ENCODE data around the gene POU6F2. TPM values are rescaled to one million over a fixed set of nuclear protein-coding genes. Genes with fewer than 3 reads are reported as not detected.

Gene POU6F2
- total RNA-seq, 1 donor from 2014 or later: 0.40 TPM

DNA sequence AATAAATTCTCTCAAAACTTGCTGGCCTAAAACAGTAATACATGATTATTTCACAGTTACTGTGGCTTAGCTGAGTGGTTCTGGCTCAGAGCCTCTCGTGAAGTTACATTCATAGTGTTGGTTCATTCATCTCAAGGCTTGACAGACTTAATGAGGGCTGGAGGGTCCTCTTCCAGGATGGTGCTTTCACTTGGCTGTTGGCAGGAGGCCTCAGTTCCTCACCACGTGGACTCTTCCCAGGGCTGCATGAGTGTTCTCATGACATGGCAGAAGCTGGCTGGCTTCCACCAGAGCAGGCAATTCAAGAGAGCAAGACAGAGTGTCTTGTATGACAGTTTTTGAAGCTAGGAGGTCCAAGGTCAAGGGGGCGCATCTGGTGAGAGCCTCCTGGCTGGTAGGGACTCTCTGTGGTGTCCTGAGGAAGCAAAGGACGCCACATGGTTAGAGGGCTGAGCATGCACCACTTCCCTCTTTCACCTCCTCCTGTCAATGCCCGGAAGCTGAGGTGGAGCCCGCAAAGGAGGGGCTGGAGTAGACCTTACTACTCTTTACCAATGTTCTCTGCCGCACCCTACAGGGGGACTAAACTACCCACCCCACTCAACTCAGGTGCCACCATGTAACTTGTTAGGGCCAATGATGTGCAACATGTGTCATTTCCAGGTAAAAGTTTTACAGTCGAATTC lies 530.3 kb downstream of the POU6F2 start:
- no peak for DNase-seq (ENCODE audit: low spot score)
- Mint-ChIP-seq H3K27ac (ENCODE audit: unreplicated experiment) (no peak overlapping the region), H3K9me3 (ENCODE audit: low read depth) (no peaks in the 10 kb centered on the region), H3K36me3 (ENCODE audit: low read depth) (no peaks in the 10 kb centered on the region), H3K4me3 (ENCODE audit: unreplicated experiment) (no peak overlapping the region), H3K4me1 (ENCODE audit: low read depth) (peaks cover 4% of the 10 kb centered on the region), H3K27me3 (ENCODE audit: low read depth) (peaks cover 2% of the 10 kb centered on the region)
- TF ChIP-seq, protein P1, sequence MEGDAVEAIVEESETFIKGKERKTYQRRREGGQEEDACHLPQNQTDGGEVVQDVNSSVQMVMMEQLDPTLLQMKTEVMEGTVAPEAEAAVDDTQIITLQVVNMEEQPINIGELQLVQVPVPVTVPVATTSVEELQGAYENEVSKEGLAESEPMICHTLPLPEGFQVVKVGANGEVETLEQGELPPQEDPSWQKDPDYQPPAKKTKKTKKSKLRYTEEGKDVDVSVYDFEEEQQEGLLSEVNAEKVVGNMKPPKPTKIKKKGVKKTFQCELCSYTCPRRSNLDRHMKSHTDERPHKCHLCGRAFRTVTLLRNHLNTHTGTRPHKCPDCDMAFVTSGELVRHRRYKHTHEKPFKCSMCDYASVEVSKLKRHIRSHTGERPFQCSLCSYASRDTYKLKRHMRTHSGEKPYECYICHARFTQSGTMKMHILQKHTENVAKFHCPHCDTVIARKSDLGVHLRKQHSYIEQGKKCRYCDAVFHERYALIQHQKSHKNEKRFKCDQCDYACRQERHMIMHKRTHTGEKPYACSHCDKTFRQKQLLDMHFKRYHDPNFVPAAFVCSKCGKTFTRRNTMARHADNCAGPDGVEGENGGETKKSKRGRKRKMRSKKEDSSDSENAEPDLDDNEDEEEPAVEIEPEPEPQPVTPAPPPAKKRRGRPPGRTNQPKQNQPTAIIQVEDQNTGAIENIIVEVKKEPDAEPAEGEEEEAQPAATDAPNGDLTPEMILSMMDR (IDR thresholded peaks at IDR 0.05): no peak

DNA sequence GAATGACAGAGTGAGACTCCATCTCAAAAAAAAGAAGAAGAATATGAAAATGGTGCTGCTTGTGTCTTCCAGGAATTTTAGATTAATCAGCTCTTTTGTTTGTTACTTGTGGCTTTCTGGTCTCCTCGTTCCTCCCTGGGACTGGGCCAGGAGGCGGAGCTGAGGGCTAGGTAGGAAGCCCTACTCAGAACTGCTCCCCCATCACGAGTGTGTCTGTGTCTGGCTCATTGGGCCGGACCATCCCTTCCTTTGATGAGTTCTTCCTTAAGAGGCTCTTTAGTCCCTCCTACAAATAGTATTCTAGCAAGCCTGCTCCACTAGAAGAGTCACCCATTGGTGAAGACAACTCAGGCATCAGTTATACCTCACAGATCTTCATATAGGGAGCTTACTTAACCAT lies 531.7 kb downstream of the POU6F2 start:
- H3K9me3 Mint-ChIP-seq (ENCODE audit: low read depth): no peaks in the 10 kb centered on the region

GRCh38 chr7:39509912-39510311 lies 532.2 kb downstream of the POU6F2 start:
- Mint-ChIP-seq H3K27me3 (ENCODE audit: low read depth) (peaks cover 2% of the 10 kb centered on the region), H3K4me3 (ENCODE audit: unreplicated experiment) (no peak overlapping the region), H3K4me1 (ENCODE audit: low read depth) (peaks cover 3% of the 10 kb centered on the region), H3K9me3 (ENCODE audit: low read depth) (no peaks in the 10 kb centered on the region), H3K27ac (ENCODE audit: unreplicated experiment) (no peak overlapping the region), H3K36me3 (ENCODE audit: low read depth) (no peaks in the 10 kb centered on the region)
- TF ChIP-seq, protein P1 (IDR thresholded peaks at IDR 0.05): no peak
- no peak for DNase-seq (ENCODE audit: low spot score)

More for the DNA sequence above, 531.7 kb downstream of the POU6F2 start:
- Mint-ChIP-seq H3K4me1 (ENCODE audit: low read depth) (peaks cover 4% of the 10 kb centered on the region), H3K27me3 (ENCODE audit: low read depth) (no peaks in the 10 kb centered on the region), H3K36me3 (ENCODE audit: low read depth) (no peaks in the 10 kb centered on the region), H3K27ac (ENCODE audit: unreplicated experiment) (no peak overlapping the region), H3K4me3 (ENCODE audit: unreplicated experiment) (no peak overlapping the region)
- no peak for DNase-seq (ENCODE audit: low spot score)
- TF ChIP-seq, protein P1 (IDR thresholded peaks at IDR 0.05): no peak

DNA sequence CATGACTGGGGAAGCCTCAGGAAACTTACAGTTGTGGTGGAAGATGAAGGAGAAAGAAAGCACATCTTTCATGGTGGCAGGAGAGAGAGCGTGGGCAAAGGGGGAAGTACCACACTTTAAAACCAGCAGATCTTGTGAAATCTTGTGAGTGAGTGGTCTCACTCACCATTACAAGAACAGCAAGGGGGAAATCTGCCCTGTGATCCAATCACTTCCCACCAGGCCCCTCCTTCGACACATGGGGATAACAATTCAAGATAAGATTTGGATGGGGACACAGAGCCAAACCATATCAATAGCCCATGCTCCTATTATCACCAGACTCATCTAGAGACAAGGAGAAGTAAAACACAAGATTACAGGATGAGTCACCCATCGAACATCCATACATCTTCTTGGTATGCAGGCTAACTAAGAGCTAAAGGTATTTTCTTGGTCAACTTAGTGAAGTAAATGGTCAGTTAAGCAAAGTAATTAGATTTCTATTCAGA lies 533.2 kb downstream of the POU6F2 start:
- TF ChIP-seq, protein P1 (IDR thresholded peaks at IDR 0.05): no peak
- DNase-seq (ENCODE audit: low spot score): no peak
- Mint-ChIP-seq H3K4me1 (ENCODE audit: low read depth) (no peaks in the 10 kb centered on the region), H3K27ac (ENCODE audit: unreplicated experiment) (no peak overlapping the region), H3K36me3 (ENCODE audit: low read depth) (no peaks in the 10 kb centered on the region), H3K4me3 (ENCODE audit: unreplicated experiment) (no peak overlapping the region), H3K27me3 (ENCODE audit: low read depth) (peaks cover 3% of the 10 kb centered on the region), H3K9me3 (ENCODE audit: low read depth) (no peaks in the 10 kb centered on the region)

DNA sequence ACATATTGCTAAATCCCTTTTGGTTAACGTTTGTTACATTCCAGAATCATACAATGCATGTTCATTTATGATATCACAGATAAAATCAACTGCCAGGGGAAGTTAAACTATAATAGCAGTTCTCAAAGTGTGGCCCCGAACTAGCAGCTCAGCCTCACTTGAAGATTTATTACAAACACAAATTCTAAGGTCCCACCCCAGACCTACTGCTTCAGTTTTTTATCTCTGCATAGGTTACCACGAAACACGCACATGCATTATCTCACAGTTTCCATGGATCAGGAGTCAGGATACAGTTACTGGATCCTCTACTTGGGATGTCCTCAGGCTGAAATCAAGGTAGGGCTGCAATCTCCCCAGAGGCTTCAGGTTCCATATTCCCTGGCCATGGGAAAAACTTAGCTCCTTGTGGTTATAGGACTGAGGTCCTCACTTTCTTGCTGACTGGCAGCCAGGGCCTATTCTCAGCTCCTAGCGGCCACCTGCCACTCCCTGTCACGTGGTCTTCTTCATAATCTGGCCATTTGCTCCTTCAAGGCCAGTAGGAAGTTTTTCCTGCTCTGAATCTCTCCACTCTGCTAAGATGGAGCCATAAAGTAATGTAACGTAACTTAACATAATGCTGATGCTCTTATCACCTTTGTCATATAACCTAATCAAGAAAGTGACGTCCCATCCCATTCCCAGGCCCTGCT lies 538.0 kb downstream of the POU6F2 start:
- H3K27me3 Mint-ChIP-seq (ENCODE audit: low read depth): peaks cover 18% of the 10 kb centered on the region
- no peak for DNase-seq (ENCODE audit: low spot score)
- no peaks in the 10 kb centered on the region for H3K4me1 Mint-ChIP-seq (ENCODE audit: low read depth)
- H3K9me3 Mint-ChIP-seq (ENCODE audit: low read depth): no peaks in the 10 kb centered on the region
- TF ChIP-seq, protein P1 (IDR thresholded peaks at IDR 0.05): no peak
- H3K27ac Mint-ChIP-seq (ENCODE audit: unreplicated experiment): peak overlapping the region; percentile 4
- no peak overlapping the region for H3K4me3 Mint-ChIP-seq (ENCODE audit: unreplicated experiment)
- H3K36me3 Mint-ChIP-seq (ENCODE audit: low read depth): no peaks in the 10 kb centered on the region

Data from chondrocyte (in vitro differentiated cells).